H1 (cell line): ENCODE measurements around the gene PPP4R1. TPM values are rescaled to one million over a fixed set of nuclear protein-coding genes. Genes with fewer than 3 reads are reported as not detected.

Experiments
- ATF2 ChIP-seq: IDR thresholded peaks from 2 replicates; pipeline ENCODE4 v1.6.1; 2012; ENCODE audit warnings: low read length, inconsistent platforms
- BCL11A ChIP-seq, 2 experiments: IDR thresholded peaks; one replicate each; pipeline ENCODE4 v1.6.1; 2011; ENCODE audit warnings: low read depth in 2 of 2, low read length in 2 of 2, mild to moderate bottlenecking in 2 of 2
- CHD1 ChIP-seq: IDR thresholded peaks from 2 replicates; pipeline ENCODE4 v1.6.1; 2012; ENCODE audit warnings: low read depth, low read length, improper control_type of control experiment
- CHD2 ChIP-seq: IDR thresholded peaks from 2 replicates; pipeline ENCODE4 v1.6.1; 2012; ENCODE audit warnings: low read length, improper control_type of control experiment
- CTCF ChIP-seq, 3 experiments: IDR thresholded peaks; 1 replicate in 2 of 3; 2 replicates in 1 of 3; pipeline versions ENCODE4 v1.5.1 to v1.6.1; 2011; ENCODE audit warnings: low read length in 3 of 3, mild to moderate bottlenecking in 3 of 3, inconsistent platforms in 2 of 3, low read depth in 1 of 3, moderate library complexity in 1 of 3; ENCODE audit not compliant: insufficient read depth in 1 of 3; ENCODE audit errors: control extremely low read depth in 1 of 3
- EP300 ChIP-seq, 2 experiments: IDR thresholded peaks; 1 replicate in 1 of 2; 2 replicates in 1 of 2; pipeline ENCODE4 v1.6.1; 2011 to 2012; ENCODE audit warnings: low read depth in 2 of 2, low read length in 2 of 2, mild to moderate bottlenecking in 2 of 2, borderline replicate concordance in 1 of 2, inconsistent platforms in 1 of 2, moderate library complexity in 1 of 2
- GABPA ChIP-seq: IDR thresholded peaks from 2 replicates; pipeline ENCODE4 v1.6.1; 2011; ENCODE audit warnings: mild to moderate bottlenecking, low read length, moderate library complexity, borderline replicate concordance; ENCODE audit not compliant: insufficient read depth
- KDM5A ChIP-seq: fragments of 200-600 bp; IDR thresholded peaks from 2 replicates; pipeline ENCODE4 v1.7.1; 2012; ENCODE audit warnings: mild to moderate bottlenecking, low read length, inconsistent platforms, mixed read lengths
- MAFK ChIP-seq: IDR thresholded peaks from 2 replicates; pipeline ENCODE4 v1.6.1; 2012; ENCODE audit warnings: low read depth, mild to moderate bottlenecking, improper control_type of control experiment, low read length
- NANOG ChIP-seq: IDR thresholded peaks from 2 replicates; pipeline ENCODE4 v1.6.1; 2011; ENCODE audit warnings: low read length, low read depth, mild to moderate bottlenecking, inconsistent platforms; ENCODE audit not compliant: insufficient read depth, poor library complexity, severe bottlenecking
- RXRA ChIP-seq: IDR thresholded peaks from 2 replicates; pipeline ENCODE4 v1.6.1; 2011; ENCODE audit warnings: low read depth, mild to moderate bottlenecking, low read length, moderate library complexity; ENCODE audit not compliant: insufficient read depth
- SAP30 ChIP-seq: fragments of 300-600 bp; sonication (generic); IDR thresholded peaks from 2 replicates; pipeline ENCODE4 v1.7.1; 2012; ENCODE audit warnings: low read length, moderate library complexity, mild to moderate bottlenecking, inconsistent platforms; ENCODE audit not compliant: insufficient read depth, insufficient replicate concordance
- SIX5 ChIP-seq: IDR thresholded peaks from 2 replicates; pipeline ENCODE4 v1.6.1; 2011; ENCODE audit warnings: mild to moderate bottlenecking, low read depth, low read length
- SRF ChIP-seq: IDR thresholded peaks from 2 replicates; pipeline ENCODE4 v1.6.1; 2011; ENCODE audit warnings: mild to moderate bottlenecking, low read depth, low read length, moderate library complexity
- TAF7 ChIP-seq: optimal IDR thresholded peaks from 2 replicates; pipeline ENCODE3; 2011; ENCODE audit warnings: low read depth, mild to moderate bottlenecking, inconsistent platforms, low read length, moderate library complexity, borderline replicate concordance
- TEAD4 ChIP-seq: IDR thresholded peaks from 2 replicates; pipeline ENCODE4 v1.6.1; 2012; ENCODE audit warnings: low read depth, low read length, inconsistent platforms, mixed read lengths
- USF2 ChIP-seq: IDR thresholded peaks from 2 replicates; pipeline ENCODE4 v1.6.1; 2011; ENCODE audit warnings: low read length, improper control_type of control experiment
- ZNF274 ChIP-seq: IDR thresholded peaks from 2 replicates; pipeline ENCODE4 v1.7.0; 2012; ENCODE audit warnings: low read length, borderline replicate concordance; ENCODE audit errors: extremely low read depth
- polyA plus RNA-seq, 7 experiments: library from polyadenylated mRNA; depleted of rRNA in 3 of 7; stranded (reverse) in 5 of 7; unstranded in 2 of 7; fragments of >200 nt in 5 of 7; fragments of 200-250 nt in 2 of 7; gene quantifications; 1 replicate in 5 of 7; 2 replicates in 1 of 7; 4 replicates in 1 of 7; pipeline versions ENCODE4 v1.2.1 to v1.2.3, GENCODE V29; 2011 to 2013; ENCODE audit warnings: missing spikeins in 2 of 7, mixed read lengths in 2 of 7
- total RNA-seq: library from RNA; stranded (reverse); fragmentation: NEBNext Ultra II Directional; extraction: Animal tissue kit (Norgen Biotek cat#: 25700); gene quantifications from 2 replicates; pipeline ENCODE4 v1.2.1, GENCODE V29; 2021

PPP4R1 gene
- total and polyA plus RNA-seq, 2 of the 8 experiments (the other 6 are each of a cell fraction or from before 2014, with no cell fraction given): 67.4 to 96.1 TPM

GRCh38 chr18:9614401-9615279 is at the start of gene PPP4R1 (continued):
- no peak for TF ChIP-seq NANOG
- no peak for TF ChIP-seq SRF
- no peak for TF ChIP-seq USF2
- TF ChIP-seq ZNF274: no peak
- no peak for TF ChIP-seq ATF2
- TF ChIP-seq SAP30: no peak
- peak; percentile 30 for TF ChIP-seq TAF7
- TF ChIP-seq BCL11A (IDR thresholded peaks at IDR 0.05; ENCODE audit: low read depth in 2 of 2, low read length in 2 of 2): no peak
- no peak for TF ChIP-seq SIX5
- no peak for TF ChIP-seq CTCF (IDR thresholded peaks at IDR 0.05; ENCODE audit: control extremely low read depth in 1 of 3, insufficient read depth in 1 of 3, low read depth in 1 of 3, low read length in 3 of 3)
- TF ChIP-seq TEAD4: no peak
- no peak for TF ChIP-seq KDM5A
- no peak for TF ChIP-seq MAFK
- TF ChIP-seq CHD2: no peak
- TF ChIP-seq GABPA: no peak
- no peak for TF ChIP-seq CHD1
- no peak for TF ChIP-seq EP300 (IDR thresholded peaks at IDR 0.05; ENCODE audit: borderline replicate concordance in 1 of 2, low read depth in 2 of 2, low read length in 2 of 2)
- TF ChIP-seq RXRA: no peak
